ENCODE data around the gene F2RL3.
"Not testable (repeated sequence)": the region's sequence is repeated elsewhere in the genome, so short reads cannot be mapped to it uniquely, and the experiment has no call there.

F2RL3 gene

GRCh38 chr19:16927883-16928282 is 39.1 kb downstream of the F2RL3 start:
- DNase-seq, result no peak

DNA sequence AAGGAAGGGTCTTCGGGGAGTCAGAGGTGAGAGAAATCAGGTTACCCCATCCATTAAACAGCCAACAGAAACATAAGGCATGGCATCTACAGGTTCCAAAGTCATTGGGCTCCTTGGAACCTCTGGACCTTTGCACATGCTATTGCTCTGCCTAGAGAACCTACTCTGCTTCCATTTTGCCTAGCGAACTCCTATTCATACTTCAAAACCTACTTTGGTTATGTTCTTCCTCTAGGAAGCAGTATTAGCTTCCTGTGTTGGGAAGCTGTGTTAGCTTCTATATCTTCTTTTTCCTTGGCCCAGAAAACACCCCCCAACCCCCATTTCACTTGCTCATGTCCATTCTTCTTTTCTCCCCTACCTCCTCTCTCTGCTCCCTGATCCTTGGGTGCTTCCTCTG is 39.6 kb downstream of the F2RL3 start:
- no peak for DNase-seq

DNA sequence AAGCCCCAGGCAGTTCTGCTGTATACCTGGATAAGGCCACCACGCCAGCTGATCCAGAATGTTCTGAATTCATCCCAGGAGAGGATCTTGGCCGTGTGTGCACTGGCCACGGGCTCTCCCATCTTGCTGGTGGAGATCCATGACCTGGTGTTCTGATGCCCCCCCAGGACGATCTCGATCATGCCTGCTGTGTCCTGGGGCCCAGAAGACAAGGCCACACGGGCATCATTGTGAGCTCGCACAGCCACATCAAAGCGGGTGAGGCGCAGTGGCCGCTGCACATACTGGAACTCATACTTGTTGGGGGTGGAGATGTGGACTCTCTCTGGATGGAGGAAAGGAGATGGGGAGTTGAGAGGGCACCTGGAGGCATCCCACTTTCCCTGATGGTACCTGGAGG is 40.1 kb downstream of the F2RL3 start:
- no peak for DNase-seq

DNA sequence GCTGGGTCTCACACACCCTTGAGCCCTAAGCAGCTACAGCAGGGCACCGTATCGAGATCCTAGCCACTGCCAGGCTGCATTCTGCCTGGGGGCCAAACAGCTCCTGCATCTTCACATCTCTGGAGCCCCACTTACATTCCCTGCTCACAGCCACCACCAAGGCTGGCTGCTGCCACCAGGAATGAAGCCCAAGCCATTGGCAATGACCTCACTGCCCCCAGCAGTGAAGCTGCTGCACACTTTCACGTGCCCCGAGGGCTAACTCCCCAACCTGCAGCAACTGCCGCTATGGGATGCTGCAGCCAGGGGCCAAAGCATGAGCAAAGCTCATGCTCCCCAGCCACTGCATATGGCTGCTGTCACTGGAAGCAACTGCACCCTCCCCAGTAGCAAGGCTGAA is 42.0 kb downstream of the F2RL3 start:
- no peak for DNase-seq

DNA sequence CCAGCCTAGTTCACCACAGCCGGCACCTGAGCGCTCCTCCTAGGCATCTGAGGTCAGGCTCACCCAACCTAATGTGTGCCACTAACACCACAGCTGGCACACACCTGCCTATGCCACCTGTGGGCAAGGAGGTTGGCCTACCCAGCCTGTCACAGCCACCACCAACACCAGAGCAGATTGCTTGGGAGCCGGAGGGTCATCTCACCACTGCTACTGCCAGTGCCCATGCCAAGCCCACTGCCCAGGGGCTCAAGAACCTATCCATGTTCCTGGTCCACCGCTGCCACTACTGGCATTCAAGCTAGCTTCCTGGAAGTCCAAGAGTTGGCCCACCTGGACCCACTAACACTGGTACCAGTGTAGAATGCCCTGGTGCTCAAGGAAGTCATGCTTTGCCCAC is 42.5 kb downstream of the F2RL3 start:
- DNase-seq, result no peak

GRCh38 chr19:16934489-16934888 is 45.7 kb downstream of the F2RL3 start:
- DNase-seq, result no peak

DNA sequence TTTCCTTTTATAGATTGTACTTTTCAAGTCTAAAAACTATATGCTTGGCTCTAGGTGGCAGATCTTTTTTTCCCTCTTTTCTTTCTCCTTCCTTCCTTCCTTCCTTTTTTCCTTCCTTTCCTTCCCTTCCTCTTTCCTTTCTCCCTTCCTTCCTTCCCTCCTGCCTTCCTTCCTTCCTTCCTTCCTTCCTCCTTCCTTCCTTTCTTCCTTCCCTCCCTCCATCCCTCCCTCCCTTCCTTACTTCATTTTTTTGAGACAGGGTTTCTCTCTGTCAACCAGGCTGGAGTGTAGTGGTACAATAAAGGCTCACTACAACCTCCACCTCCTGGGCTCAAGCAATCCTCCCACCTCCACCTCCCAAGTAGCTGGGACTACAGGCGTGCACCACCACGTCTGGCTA is 48.1 kb downstream of the F2RL3 start:
- no peak for DNase-seq

GRCh38 chr19:16937796-16938195 is 49.0 kb downstream of the F2RL3 start:
- DNase-seq, result not testable (repeated sequence)

DNA sequence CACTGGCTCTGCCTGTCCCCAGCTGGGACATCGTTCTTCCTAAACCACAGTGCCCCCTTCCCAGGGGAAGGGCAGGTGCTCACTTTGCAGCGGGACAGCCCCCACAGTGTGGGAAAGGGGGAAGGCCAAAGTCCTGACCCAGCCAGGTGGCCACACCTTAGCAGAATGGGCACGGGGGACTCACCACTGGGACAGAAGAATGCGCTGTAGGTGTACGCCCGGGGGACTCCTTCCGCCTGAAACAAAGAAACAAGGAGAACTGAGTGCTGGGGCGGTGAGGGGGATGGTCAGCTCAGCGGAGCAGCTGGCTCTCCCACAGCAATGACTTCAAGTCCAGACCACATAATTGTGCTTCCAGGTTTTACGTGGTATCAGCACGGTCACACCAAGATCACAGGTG is 49.4 kb downstream of the F2RL3 start:
- DNase-seq, result no peak

DNA sequence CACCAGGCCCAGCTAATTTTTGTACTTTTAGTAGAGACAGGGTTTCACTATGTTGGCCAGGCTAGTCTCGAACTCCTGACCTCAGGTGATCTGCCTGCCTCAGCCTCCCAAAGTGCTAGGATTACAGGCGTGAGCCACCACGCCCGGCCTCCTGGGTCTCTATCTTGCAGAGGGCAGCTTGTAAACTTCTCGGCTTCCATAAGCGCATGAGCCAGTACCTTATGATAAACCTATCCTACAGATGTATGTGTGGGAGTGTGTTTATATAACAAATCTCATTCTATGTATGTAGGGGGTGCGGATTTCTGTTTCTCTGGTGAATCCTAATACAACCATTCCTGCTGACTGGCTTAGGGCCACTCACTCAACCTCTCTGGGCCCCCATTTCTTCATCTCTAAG is 51.3 kb downstream of the F2RL3 start:
- not testable (repeated sequence) for DNase-seq

GRCh38 chr19:16940626-16941025 is 51.8 kb downstream of the F2RL3 start:
- no peak for DNase-seq

Measured in NCI-H2081 treated with DMSO at 0.1 percent for 48 hours (cell line).